ENCODE data around the gene LRP8. TPM values are rescaled to one million over a fixed set of nuclear protein-coding genes. Genes with fewer than 3 reads are reported as not detected.

LRP8 gene
- total and polyA plus RNA-seq, 2 of the 13 experiments (the other 11 are each of a cell fraction or from before 2014, with no cell fraction given), result 17.3 to 17.4 TPM

DNA sequence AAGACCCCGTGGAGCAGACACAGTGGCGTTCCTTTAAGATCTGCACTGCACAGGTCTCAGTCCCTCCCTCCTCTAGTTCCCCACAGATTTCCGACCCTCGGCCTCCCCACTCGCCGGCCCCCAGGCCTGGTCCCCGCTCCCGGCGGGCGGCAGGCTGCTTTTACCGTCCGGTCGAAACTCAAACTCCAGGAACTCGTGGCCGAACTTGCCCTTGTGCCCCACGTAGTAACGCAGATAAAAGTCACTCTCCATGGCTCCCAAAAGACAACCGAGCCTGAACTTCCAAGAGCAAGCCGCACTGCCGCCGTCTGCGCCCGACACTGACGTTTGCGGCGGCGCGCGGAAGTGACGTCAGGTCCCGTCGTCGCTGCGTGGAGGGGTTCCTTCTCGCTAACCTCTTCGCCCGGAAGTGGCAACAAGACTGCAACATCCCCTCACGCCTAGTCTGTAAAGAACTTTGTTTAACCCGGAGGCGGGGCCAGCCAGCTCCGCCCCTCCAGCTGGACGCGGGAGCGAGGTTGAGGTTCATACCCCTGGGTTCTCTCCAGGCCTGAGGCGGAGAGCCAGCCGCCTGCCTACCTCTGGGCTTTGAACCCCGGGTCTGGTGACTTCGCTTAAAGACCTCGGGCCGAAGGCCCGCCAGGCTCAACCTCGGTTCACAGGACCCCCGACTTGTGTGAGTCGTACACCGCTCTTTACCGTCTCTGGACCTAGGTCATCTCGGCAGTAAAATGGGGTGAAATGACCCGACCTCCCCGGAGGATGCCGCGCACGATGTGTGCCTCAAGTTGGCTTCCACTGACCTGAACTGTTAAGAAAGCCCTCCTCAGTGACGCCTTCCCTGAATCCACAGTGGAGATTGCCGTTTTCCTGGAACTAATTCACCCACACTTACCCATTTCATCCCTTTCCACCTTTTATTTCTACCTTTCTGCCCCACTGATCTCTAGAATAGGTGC is 89.4 kb downstream of the LRP8 start, which contains the start of gene MAGOH (continued):
- peak; percentile 36; the same call in 1 of the 2 replicates for TF ChIP-seq ESRRA (CRISPR knock-in tag; IDR thresholded peaks at IDR 0.05; ENCODE audit: low read depth)
- TF ChIP-seq, protein P1, sequence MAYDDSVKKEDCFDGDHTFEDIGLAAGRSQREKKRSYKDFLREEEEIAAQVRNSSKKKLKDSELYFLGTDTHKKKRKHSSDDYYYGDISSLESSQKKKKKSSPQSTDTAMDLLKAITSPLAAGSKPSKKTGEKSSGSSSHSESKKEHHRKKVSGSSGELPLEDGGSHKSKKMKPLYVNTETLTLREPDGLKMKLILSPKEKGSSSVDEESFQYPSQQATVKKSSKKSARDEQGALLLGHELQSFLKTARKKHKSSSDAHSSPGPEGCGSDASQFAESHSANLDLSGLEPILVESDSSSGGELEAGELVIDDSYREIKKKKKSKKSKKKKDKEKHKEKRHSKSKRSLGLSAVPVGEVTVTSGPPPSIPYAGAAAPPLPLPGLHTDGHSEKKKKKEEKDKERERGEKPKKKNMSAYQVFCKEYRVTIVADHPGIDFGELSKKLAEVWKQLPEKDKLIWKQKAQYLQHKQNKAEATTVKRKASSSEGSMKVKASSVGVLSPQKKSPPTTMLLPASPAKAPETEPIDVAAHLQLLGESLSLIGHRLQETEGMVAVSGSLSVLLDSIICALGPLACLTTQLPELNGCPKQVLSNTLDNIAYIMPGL (CRISPR knock-in tag; IDR thresholded peaks at IDR 0.05; ENCODE audit: borderline replicate concordance in 1 of 2, low read depth in 1 of 2), result peak; percentile 76 to 81; a peak in 3 of 4 replicates
- peak; percentile 63; the same call in 1 of the 2 replicates for TF ChIP-seq ETV6 (CRISPR knock-in tag; conservative IDR thresholded peaks at IDR 0.05)
- TF ChIP-seq BRD4 (CRISPR knock-in tag; IDR thresholded peaks at IDR 0.05), result peak; percentile 67; the same call in 1 of the 2 replicates
- TF ChIP-seq FOSL1 (CRISPR knock-in tag; IDR thresholded peaks at IDR 0.05; ENCODE audit: borderline replicate concordance), result no peak
- TF ChIP-seq SIN3A (IDR thresholded peaks at IDR 0.05; ENCODE audit: borderline replicate concordance, low read depth, low read length), result peak; percentile 84; the same call in 1 of the 2 replicates
- TF ChIP-seq PRPF4 (IDR thresholded peaks at IDR 0.05; ENCODE audit: low read depth, low read length, poor library complexity, severe bottlenecking), result no peak
- TF ChIP-seq, protein P2, sequence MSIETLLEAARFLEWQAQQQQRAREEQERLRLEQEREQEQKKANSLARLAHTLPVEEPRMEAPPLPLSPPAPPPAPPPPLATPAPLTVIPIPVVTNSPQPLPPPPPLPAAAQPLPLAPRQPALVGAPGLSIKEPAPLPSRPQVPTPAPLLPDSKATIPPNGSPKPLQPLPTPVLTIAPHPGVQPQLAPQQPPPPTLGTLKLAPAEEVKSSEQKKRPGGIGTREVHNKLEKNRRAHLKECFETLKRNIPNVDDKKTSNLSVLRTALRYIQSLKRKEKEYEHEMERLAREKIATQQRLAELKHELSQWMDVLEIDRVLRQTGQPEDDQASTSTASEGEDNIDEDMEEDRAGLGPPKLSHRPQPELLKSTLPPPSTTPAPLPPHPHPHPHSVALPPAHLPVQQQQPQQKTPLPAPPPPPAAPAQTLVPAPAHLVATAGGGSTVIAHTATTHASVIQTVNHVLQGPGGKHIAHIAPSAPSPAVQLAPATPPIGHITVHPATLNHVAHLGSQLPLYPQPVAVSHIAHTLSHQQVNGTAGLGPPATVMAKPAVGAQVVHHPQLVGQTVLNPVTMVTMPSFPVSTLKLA (IDR thresholded peaks at IDR 0.05), result peak; percentile 62
- TF ChIP-seq, protein P3, sequence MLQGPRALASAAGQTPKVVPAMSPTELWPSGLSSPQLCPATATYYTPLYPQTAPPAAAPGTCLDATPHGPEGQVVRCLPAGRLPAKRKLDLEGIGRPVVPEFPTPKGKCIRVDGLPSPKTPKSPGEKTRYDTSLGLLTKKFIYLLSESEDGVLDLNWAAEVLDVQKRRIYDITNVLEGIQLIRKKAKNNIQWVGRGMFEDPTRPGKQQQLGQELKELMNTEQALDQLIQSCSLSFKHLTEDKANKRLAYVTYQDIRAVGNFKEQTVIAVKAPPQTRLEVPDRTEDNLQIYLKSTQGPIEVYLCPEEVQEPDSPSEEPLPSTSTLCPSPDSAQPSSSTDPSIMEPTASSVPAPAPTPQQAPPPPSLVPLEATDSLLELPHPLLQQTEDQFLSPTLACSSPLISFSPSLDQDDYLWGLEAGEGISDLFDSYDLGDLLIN (CRISPR knock-in tag; IDR thresholded peaks at IDR 0.05; ENCODE audit: borderline replicate concordance), result peak; percentile 36; the same call in 1 of the 2 replicates
- TF ChIP-seq ZNF879 (CRISPR knock-in tag; IDR thresholded peaks at IDR 0.05), result no peak
- peak; percentile 93 for TF ChIP-seq RBFOX2 (IDR thresholded peaks at IDR 0.05; ENCODE audit: low read depth, low read length)
- no peak for TF ChIP-seq ZNF326 (CRISPR knock-in tag; IDR thresholded peaks at IDR 0.05; ENCODE audit: borderline replicate concordance)
- TF ChIP-seq FOXK2 (IDR thresholded peaks at IDR 0.05), result peak; percentile 85
- TF ChIP-seq ZNF720 (CRISPR knock-in tag; IDR thresholded peaks at IDR 0.05), result no peak
- TF ChIP-seq, protein P4, sequence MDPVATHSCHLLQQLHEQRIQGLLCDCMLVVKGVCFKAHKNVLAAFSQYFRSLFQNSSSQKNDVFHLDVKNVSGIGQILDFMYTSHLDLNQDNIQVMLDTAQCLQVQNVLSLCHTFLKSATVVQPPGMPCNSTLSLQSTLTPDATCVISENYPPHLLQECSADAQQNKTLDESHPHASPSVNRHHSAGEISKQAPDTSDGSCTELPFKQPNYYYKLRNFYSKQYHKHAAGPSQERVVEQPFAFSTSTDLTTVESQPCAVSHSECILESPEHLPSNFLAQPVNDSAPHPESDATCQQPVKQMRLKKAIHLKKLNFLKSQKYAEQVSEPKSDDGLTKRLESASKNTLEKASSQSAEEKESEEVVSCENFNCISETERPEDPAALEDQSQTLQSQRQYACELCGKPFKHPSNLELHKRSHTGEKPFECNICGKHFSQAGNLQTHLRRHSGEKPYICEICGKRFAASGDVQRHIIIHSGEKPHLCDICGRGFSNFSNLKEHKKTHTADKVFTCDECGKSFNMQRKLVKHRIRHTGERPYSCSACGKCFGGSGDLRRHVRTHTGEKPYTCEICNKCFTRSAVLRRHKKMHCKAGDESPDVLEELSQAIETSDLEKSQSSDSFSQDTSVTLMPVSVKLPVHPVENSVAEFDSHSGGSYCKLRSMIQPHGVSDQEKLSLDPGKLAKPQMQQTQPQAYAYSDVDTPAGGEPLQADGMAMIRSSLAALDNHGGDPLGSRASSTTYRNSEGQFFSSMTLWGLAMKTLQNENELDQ (CRISPR knock-in tag; IDR thresholded peaks at IDR 0.05; ENCODE audit: borderline replicate concordance), result no peak; the same call in 1 of the 2 replicates
- TF ChIP-seq KAT7 (CRISPR knock-in tag; IDR thresholded peaks at IDR 0.05; ENCODE audit: borderline replicate concordance), result peak; percentile 94; the same call in 1 of the 2 replicates
- TF ChIP-seq, protein P5, sequence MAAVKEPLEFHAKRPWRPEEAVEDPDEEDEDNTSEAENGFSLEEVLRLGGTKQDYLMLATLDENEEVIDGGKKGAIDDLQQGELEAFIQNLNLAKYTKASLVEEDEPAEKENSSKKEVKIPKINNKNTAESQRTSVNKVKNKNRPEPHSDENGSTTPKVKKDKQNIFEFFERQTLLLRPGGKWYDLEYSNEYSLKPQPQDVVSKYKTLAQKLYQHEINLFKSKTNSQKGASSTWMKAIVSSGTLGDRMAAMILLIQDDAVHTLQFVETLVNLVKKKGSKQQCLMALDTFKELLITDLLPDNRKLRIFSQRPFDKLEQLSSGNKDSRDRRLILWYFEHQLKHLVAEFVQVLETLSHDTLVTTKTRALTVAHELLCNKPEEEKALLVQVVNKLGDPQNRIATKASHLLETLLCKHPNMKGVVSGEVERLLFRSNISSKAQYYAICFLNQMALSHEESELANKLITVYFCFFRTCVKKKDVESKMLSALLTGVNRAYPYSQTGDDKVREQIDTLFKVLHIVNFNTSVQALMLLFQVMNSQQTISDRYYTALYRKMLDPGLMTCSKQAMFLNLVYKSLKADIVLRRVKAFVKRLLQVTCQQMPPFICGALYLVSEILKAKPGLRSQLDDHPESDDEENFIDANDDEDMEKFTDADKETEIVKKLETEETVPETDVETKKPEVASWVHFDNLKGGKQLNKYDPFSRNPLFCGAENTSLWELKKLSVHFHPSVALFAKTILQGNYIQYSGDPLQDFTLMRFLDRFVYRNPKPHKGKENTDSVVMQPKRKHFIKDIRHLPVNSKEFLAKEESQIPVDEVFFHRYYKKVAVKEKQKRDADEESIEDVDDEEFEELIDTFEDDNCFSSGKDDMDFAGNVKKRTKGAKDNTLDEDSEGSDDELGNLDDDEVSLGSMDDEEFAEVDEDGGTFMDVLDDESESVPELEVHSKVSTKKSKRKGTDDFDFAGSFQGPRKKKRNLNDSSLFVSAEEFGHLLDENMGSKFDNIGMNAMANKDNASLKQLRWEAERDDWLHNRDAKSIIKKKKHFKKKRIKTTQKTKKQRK (IDR thresholded peaks at IDR 0.05; ENCODE audit: low read length), result no peak
